ENCODE measurements around the gene OR6M1. TPM values are rescaled to one million over a fixed set of nuclear protein-coding genes. Genes with fewer than 3 reads are reported as not detected.

Gene OR6M1
- total RNA-seq, 1 donor from 2014 or later, result not detected

- DNase-seq (ENCODE audit: low read depth in 2 of 2), result no peak
Observed at GRCh38 chr11:123775715-123776549, 30.2 kb downstream of the OR6M1 start.

- no peak for DNase-seq (ENCODE audit: low read depth in 2 of 2)
Observed at GRCh38 chr11:123775289-123775688, 30.9 kb downstream of the OR6M1 start.

GRCh38 chr11:123773959-123774358 is 32.2 kb downstream of the OR6M1 start:
- no peak for DNase-seq (ENCODE audit: low read depth in 2 of 2)

GRCh38 chr11:123773026-123773425 is 33.1 kb downstream of the OR6M1 start:
- DNase-seq (ENCODE audit: low read depth in 2 of 2), result no peak

DNA sequence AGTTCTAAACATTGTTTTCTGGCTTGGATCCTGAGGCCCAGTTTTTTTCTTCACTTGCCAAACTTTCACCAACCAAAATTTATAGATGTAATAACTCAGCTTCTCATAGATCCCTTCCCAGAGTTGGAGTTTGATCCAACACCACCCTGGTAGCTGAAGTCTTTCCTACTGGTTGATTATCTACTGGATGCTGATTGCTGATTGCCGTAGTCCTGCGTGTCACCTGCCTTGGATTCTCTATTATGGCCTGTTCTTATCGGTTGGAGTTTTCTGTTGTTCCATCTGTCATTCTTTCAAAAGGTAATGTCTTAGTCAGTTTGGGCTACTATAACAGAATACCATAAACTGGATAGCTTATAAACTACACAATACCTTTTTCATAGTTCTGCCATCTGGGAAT is 34.5 kb downstream of the OR6M1 start:
- no peak for DNase-seq (ENCODE audit: low read depth in 2 of 2)

- no peak for DNase-seq (ENCODE audit: low read depth in 2 of 2)
Observed at GRCh38 chr11:123770712-123771111, 35.4 kb downstream of the OR6M1 start.

- no peak for DNase-seq (ENCODE audit: low read depth in 2 of 2)
Observed at GRCh38 chr11:123765601-123766000, 40.5 kb downstream of the OR6M1 start.

- DNase-seq (ENCODE audit: low read depth in 2 of 2), result no peak
Observed at GRCh38 chr11:123762422-123762821, 43.7 kb downstream of the OR6M1 start.

DNA sequence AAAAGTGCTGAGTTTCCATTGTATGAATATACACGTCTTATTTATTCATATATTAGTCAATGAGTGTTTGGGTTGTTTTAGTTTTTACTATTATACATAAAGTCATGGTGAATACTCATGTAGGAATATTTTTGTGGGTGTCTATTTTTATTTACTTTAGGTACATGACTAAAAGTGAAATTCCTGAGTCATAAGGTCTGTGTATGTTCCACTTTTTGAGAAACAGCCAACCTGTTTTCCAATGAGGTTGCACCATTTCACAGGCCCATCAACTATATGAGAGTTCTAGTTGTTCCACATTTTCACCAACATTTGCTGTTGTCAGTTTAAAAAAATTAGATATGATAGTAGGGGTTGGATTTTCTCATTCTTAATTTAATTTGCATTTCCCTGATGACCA is 45.3 kb downstream of the OR6M1 start:
- DNase-seq (ENCODE audit: low read depth in 2 of 2), result no peak

DNA sequence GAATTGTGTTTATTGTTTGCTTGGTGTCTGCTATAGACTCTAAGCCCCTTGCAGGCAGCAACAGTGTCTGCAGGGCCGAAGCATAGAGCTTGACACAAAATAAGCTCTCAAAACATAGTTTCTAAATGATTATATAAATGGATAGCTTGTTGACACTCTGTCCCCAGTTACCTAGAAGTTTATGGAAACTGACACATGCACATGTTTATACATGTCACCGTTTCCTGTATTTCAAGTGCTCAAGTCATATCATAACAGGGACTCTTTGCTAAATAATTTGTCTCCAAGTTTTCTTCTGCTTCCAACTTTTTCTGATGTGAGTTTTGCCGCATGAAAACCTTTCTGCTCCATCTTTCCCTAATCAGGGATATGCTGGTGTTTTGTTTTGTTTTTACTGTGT is 48.2 kb downstream of the OR6M1 start:
- no peak for DNase-seq (ENCODE audit: low read depth in 2 of 2)

DNA sequence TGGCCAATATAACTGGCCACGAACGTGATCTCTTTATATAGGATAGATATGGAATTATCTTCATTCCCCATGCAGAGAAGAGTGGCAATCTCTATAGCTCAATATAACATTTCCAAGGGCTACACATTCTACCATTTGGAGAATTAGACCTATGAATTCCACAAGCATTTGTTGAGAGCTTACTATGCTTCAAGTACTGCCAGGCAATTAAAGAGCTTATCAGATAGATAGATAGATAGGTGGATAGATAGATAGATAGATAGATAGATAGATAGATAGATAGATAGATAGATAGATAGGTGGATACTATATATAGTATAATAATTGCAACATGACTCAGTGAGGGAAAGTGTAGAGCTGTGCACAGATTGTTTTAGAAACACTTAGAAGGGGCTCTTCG is 50.3 kb downstream of the OR6M1 start:
- no peak for DNase-seq (ENCODE audit: low read depth in 2 of 2)

Other genes starting within 250 kb of the OR6M1 start
- 1.4 and 8.5 TPM in 2 replicates for gene SCN3B, start 151.7 kb downstream of the OR6M1 start, total RNA-seq
- 3.6 and 5.4 TPM in 2 replicates for gene ZNF202, start 64.7 kb downstream of the OR6M1 start, total RNA-seq
- gene OR6X1, start 51.8 kb downstream of the OR6M1 start, total RNA-seq, result not detected in 2 replicates
- gene TMEM225, start 79.3 kb upstream of the OR6M1 start, total RNA-seq, result not detected in 2 replicates
- not detected in 2 replicates for gene OR8D4, start 95.8 kb upstream of the OR6M1 start, total RNA-seq
- not detected in 2 replicates for gene OR4D5, start 133.3 kb upstream of the OR6M1 start, total RNA-seq
- gene OR6T1, start 137.5 kb upstream of the OR6M1 start, total RNA-seq, result not detected in 2 replicates
- not detected in 2 replicates for gene OR10S1, start 171.4 kb upstream of the OR6M1 start, total RNA-seq
- not detected in 2 replicates for gene OR10G6, start 188.8 kb upstream of the OR6M1 start, total RNA-seq
- not detected in 2 replicates for gene OR10G4, start 206.6 kb upstream of the OR6M1 start, total RNA-seq
- gene OR10G9, start 216.7 kb upstream of the OR6M1 start, total RNA-seq, result not detected in 2 replicates
- not detected in 2 replicates for gene OR10G8, start 220.4 kb upstream of the OR6M1 start, total RNA-seq
- not detected in 2 replicates for gene OR10G7, start 235.0 kb upstream of the OR6M1 start, total RNA-seq

All from dermis microvascular lymphatic vessel endothelial cell (primary cell).